AG04449 (cell line): ENCODE measurements around the gene DCAF8.
A peak's percentile ranks its signal among the peaks of the same experiment; 100 is the strongest.

Experiments used
- CTCF ChIA-PET: fragments of 350-600 bp; formaldehyde crosslinking; extraction: SDS; loops from one replicate; lab custom pipeline; 2021; ENCODE audit warnings: antibody characterized with exemption; lab: Yijun Ruan, JAX
- POLR2A ChIA-PET: fragments of 400-600, 350-600 bp; formaldehyde crosslinking; extraction: SDS; loops from one replicate; lab custom pipeline; 2020; ENCODE audit warnings: antibody characterized with exemption, inconsistent platforms; lab: Yijun Ruan, JAX
- DNase-seq: peaks from one replicate; pipeline ENCODE4 v3.0.0-alpha.2; 2010; ENCODE audit warnings: low read depth, low spot score
- H3K4me3 ChIP-seq: 2 replicates; pipeline ENCODE4 v1.5.1; 2011; ENCODE audit warnings: low read depth, mild to moderate bottlenecking, control low read depth, low read length
- TF ChIP-seq, protein P1 (sequence below): IDR thresholded peaks from one replicate; pipeline ENCODE4 v1.5.1; 2011; ENCODE audit warnings: mild to moderate bottlenecking, moderate library complexity, low read length, control low read depth, inconsistent platforms; ENCODE audit not compliant: insufficient read depth; ENCODE audit errors: missing control alignments

Gene DCAF8

GRCh38 chr1:160206421-160207117 is 55.8 kb downstream of the DCAF8 start:
- peak; percentile 73 for DNase-seq
- H3K4me3 ChIP-seq, result peak overlapping the region; percentile 96
- CTCF ChIA-PET, result interaction anchor here (1.5 to 11.7 kb wide), 5 partner anchors 14 to 105 kb away, joined by 4 to 214 read pairs (median 49); partner anchors contain the start of gene CASQ1
- POLR2A ChIA-PET, result interaction anchor here (1.3 to 7.3 kb wide), 2 partner anchors 13 kb away, joined by 4 to 34 read pairs; no protein-coding TSS in a partner anchor
- TF ChIP-seq, protein P1, sequence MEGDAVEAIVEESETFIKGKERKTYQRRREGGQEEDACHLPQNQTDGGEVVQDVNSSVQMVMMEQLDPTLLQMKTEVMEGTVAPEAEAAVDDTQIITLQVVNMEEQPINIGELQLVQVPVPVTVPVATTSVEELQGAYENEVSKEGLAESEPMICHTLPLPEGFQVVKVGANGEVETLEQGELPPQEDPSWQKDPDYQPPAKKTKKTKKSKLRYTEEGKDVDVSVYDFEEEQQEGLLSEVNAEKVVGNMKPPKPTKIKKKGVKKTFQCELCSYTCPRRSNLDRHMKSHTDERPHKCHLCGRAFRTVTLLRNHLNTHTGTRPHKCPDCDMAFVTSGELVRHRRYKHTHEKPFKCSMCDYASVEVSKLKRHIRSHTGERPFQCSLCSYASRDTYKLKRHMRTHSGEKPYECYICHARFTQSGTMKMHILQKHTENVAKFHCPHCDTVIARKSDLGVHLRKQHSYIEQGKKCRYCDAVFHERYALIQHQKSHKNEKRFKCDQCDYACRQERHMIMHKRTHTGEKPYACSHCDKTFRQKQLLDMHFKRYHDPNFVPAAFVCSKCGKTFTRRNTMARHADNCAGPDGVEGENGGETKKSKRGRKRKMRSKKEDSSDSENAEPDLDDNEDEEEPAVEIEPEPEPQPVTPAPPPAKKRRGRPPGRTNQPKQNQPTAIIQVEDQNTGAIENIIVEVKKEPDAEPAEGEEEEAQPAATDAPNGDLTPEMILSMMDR, result no peak

GRCh38 chr1:160206036-160206389 is 56.3 kb downstream of the DCAF8 start:
- CTCF ChIA-PET, result interaction anchor here (1.5 to 11.7 kb wide), 6 partner anchors 11 to 105 kb away, joined by 4 to 214 read pairs (median 33); partner anchors contain the start of gene CASQ1
- TF ChIP-seq, protein P1, result no peak
- POLR2A ChIA-PET, result interaction anchor here (1.3 to 7.3 kb wide), 2 partner anchors 13 kb away, joined by 4 to 34 read pairs; no protein-coding TSS in a partner anchor
- peak overlapping the region; percentile 96 for H3K4me3 ChIP-seq
- no peak for DNase-seq

- no peak for DNase-seq
- CTCF ChIA-PET, result interaction anchor here (1.5 to 11.7 kb wide), 7 partner anchors 10 to 104 kb away, joined by 4 to 214 read pairs (median 26); partner anchors contain the start of gene CASQ1
- peak within 1 kb of the TSS; percentile 96 for H3K4me3 ChIP-seq
- TF ChIP-seq, protein P1, result no peak
- POLR2A ChIA-PET, result interaction anchor here (1.3 to 7.3 kb wide), 2 partner anchors 12 to 14 kb away, joined by 4 to 34 read pairs; no protein-coding TSS in a partner anchor
Measured at GRCh38 chr1:160205242-160206035, 56.9 kb downstream of the DCAF8 start, which contains the start of gene PEA15. Gene PEA15 (plus strand): TSS chr1:160205384. CDS start chr1:160211545, 6,161 bp downstream.

- CTCF ChIA-PET, result interaction anchor here (1.2 to 11.7 kb wide), 9 partner anchors 8 to 103 kb away, joined by 3 to 214 read pairs (median 8); partner anchors contain the start of gene CASQ1
- no peak for DNase-seq
- TF ChIP-seq, protein P1, result no peak
- POLR2A ChIA-PET, result interaction anchor here (7.3 kb wide), 1 partner anchor 15 kb away, joined by 34 read pairs; no protein-coding TSS in a partner anchor
- peak overlapping the region; percentile 50 for H3K4me3 ChIP-seq
Measured at GRCh38 chr1:160204526-160205241, 57.7 kb downstream of the DCAF8 start.

DNA sequence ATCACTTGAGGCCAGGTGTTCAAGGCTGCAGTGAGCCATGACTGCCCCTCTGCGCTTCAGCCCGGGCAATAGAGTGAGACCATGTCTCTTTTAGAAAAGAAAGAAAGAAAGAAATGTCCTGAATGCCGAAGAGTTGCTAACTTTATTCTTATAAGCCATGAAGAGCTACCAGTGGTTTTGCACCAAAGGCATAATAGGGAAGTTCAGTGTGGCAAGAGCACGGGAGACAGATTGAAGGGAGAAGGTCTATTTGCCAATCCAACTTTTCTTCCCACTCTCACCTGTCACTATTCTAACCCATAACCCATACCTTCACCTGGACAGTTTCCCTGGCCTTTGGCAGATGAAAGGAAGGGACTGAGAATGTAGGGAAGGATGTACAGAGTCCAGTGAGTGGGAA is 61.6 kb downstream of the DCAF8 start:
- ChIA-PET POLR2A (no interaction called here), CTCF (interaction anchor here (0.8 to 11.7 kb wide), 7 partner anchors 10 to 99 kb away, joined by 3 to 214 read pairs (median 5); partner anchors contain the start of gene CASQ1)
- no peak for DNase-seq
- no peak overlapping the region for H3K4me3 ChIP-seq
- TF ChIP-seq, protein P1, result no peak
